ENCODE results near the gene NOS3. TPM values are rescaled to one million over a fixed set of nuclear protein-coding genes. Genes with fewer than 3 reads are reported as not detected.
A peak's percentile ranks its signal among the peaks of the same experiment; 100 is the strongest.

Gene NOS3
- polyA plus RNA-seq, 3 donors = 0.26 to 0.72 (median 0.39) TPM

DNA sequence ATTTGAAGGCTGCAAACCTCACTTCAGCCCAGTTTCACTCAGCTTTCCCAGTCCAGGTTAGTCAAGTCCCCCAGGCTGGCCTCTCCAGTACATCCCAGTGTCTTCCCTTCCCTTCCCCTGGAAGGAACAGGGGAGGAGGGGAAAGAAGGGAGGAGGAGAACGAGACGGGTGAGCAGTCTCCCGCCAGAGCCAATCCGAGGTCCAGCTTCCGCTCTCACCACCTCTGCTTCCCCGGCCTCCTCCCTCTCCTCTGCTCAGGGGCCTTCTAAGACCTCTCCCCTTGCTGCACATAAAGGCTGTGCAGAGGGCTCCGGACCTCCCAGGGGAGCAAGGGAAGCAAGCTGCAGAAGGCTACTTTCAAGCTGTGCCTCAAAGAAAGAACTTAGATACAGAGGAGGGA, 29.4 kb downstream of the NOS3 start:
- Histone ChIP-seq H3K27me3 (ENCODE audit: control insufficient read depth in 2 of 2, insufficient read depth in 2 of 2, low read length in 2 of 2) (peaks cover 23 to 46% of the 10 kb centered on the region in 2 donors), H3K79me2 (ENCODE audit: insufficient read depth, low read length) (no peaks in the 10 kb centered on the region), H4K20me1 (ENCODE audit: insufficient read depth, low read length) (no peaks in the 10 kb centered on the region), H3K9me3 (replicated peaks in 1 of 2; ENCODE audit: control insufficient read depth in 1 of 2, insufficient read depth in 1 of 2, low read length in 2 of 2) (peaks cover 0 to 6% of the 10 kb centered on the region in 2 donors), H3K4me1 (ENCODE audit: control insufficient read depth in 1 of 2, insufficient read depth in 2 of 2, low read length in 2 of 2) (peaks cover 12 to 21% of the 10 kb centered on the region in 2 donors), H2AFZ (ENCODE audit: insufficient read depth, low read depth, low read length, poor library complexity, severe bottlenecking) (no peak overlapping the region), H3K4me2 (replicated peaks; ENCODE audit: extremely low read depth, low read length, poor library complexity, severe bottlenecking) (no peak overlapping the region), H3K36me3 (replicated peaks in 1 of 2; ENCODE audit: control insufficient read depth in 1 of 2, insufficient read depth in 2 of 2, low read length in 2 of 2) (no peaks in the 10 kb centered on the region), H3K4me3 (replicated peaks in 1 of 3; ENCODE audit: low read depth in 2 of 3, low read length in 3 of 3) (no peak overlapping the region), H3K9ac (ENCODE audit: insufficient read depth, low read length, poor library complexity, severe bottlenecking) (no peak overlapping the region), H3K27ac (ENCODE audit: low read depth in 1 of 2, low read length in 2 of 2) (no peak overlapping the region)
- no peak overlapping the region for H3K27ac Mint-ChIP-seq
- no CpG with 5 or more reads among the region's 7 CpGs for WGBS (ENCODE audit: insufficient coverage)
- intact Hi-C loops (cut with micrococcal nuclease) = no loop called here
- TF ChIP-seq, protein P1, sequence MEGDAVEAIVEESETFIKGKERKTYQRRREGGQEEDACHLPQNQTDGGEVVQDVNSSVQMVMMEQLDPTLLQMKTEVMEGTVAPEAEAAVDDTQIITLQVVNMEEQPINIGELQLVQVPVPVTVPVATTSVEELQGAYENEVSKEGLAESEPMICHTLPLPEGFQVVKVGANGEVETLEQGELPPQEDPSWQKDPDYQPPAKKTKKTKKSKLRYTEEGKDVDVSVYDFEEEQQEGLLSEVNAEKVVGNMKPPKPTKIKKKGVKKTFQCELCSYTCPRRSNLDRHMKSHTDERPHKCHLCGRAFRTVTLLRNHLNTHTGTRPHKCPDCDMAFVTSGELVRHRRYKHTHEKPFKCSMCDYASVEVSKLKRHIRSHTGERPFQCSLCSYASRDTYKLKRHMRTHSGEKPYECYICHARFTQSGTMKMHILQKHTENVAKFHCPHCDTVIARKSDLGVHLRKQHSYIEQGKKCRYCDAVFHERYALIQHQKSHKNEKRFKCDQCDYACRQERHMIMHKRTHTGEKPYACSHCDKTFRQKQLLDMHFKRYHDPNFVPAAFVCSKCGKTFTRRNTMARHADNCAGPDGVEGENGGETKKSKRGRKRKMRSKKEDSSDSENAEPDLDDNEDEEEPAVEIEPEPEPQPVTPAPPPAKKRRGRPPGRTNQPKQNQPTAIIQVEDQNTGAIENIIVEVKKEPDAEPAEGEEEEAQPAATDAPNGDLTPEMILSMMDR (IDR thresholded peaks at IDR 0.05) = no peak
- peaks cover 0 to 16% (median 5%) of the 10 kb centered on the region in 7 donors for H3K9me3 Mint-ChIP-seq
- peaks cover 1 to 3% of the 10 kb centered on the region in 2 donors for H3K36me3 Mint-ChIP-seq
- peaks cover 20% of the 10 kb centered on the region for H3K4me1 Mint-ChIP-seq
- no peak for DNase-seq
- peaks cover 53 to 82% (median 55%) of the 10 kb centered on the region in 3 donors for H3K27me3 Mint-ChIP-seq (ENCODE audit: low read depth in 3 of 3)
- H3K4me3 Mint-ChIP-seq = peak overlapping the region in 1 of 2 donors; percentile 74

DNA sequence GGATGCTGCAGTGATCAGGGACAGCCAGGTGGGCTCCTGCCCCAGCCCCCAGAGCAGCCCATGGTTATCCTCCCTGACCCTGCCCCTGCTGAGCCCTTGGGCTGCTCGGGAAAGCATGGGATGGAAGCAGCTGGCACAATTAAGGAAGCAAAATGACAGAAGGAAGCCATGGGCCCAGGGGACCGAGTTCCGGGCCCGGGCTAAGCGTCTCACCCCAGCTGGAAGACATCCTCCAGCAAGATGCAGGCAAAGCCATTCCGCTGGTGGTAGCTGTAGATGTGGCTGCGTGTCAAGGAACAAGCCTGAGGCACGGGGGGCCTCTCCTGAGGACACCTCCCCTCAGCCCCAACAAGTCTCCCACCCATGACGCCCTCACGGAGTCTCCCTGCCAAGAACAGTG, 32.4 kb downstream of the NOS3 start:
- H3K4me1 ChIP-seq (ENCODE audit: control insufficient read depth in 1 of 2, insufficient read depth in 2 of 2, low read length in 2 of 2) = peaks cover 14 to 19% of the 10 kb centered on the region in 2 donors
- peaks cover 0 to 6% of the 10 kb centered on the region in 2 donors for H3K9me3 ChIP-seq (replicated peaks in 1 of 2; ENCODE audit: control insufficient read depth in 1 of 2, insufficient read depth in 1 of 2, low read length in 2 of 2)
- no peak overlapping the region for H3K9ac ChIP-seq (ENCODE audit: insufficient read depth, low read length, poor library complexity, severe bottlenecking)
- H4K20me1 ChIP-seq (ENCODE audit: insufficient read depth, low read length) = no peaks in the 10 kb centered on the region
- DNase-seq = no peak
- H3K4me2 ChIP-seq (replicated peaks; ENCODE audit: extremely low read depth, low read length, poor library complexity, severe bottlenecking) = no peak overlapping the region
- H3K79me2 ChIP-seq (ENCODE audit: insufficient read depth, low read length) = no peaks in the 10 kb centered on the region
- H2AFZ ChIP-seq (ENCODE audit: insufficient read depth, low read depth, low read length, poor library complexity, severe bottlenecking) = no peak overlapping the region
- Mint-ChIP-seq H3K36me3 (peaks cover under 1 to 3% of the 10 kb centered on the region in 2 donors), H3K9me3 (peaks cover 0 to 10% (median 5%) of the 10 kb centered on the region in 7 donors), H3K4me3 (no peak overlapping the region), H3K4me1 (peaks cover 17% of the 10 kb centered on the region), H3K27ac (no peak overlapping the region), H3K27me3 (ENCODE audit: low read depth in 3 of 3) (peaks cover 41 to 64% (median 43%) of the 10 kb centered on the region in 3 donors)
- no peak overlapping the region for H3K4me3 ChIP-seq (replicated peaks in 1 of 3; ENCODE audit: low read depth in 2 of 3, low read length in 3 of 3)
- H3K27ac ChIP-seq (ENCODE audit: low read depth in 1 of 2, low read length in 2 of 2) = no peak overlapping the region
- peaks cover 22 to 36% of the 10 kb centered on the region in 2 donors for H3K27me3 ChIP-seq (ENCODE audit: control insufficient read depth in 2 of 2, insufficient read depth in 2 of 2, low read length in 2 of 2)
- TF ChIP-seq, protein P1 (IDR thresholded peaks at IDR 0.05) = no peak
- no peaks in the 10 kb centered on the region for H3K36me3 ChIP-seq (replicated peaks in 1 of 2; ENCODE audit: control insufficient read depth in 1 of 2, insufficient read depth in 2 of 2, low read length in 2 of 2)
- WGBS (ENCODE audit: insufficient coverage) = 80% methylated on average over 7 of the region's 10 CpGs
- intact Hi-C loops (cut with micrococcal nuclease) = no loop called here

Data from CD14-positive monocyte (primary cell).